Right lobe of liver (tissue), 4 donors: Measurements from ENCODE around the gene PIGA.

Experiments used
- POLR2A ChIP-seq: fragments of 450-650 bp; IDR thresholded peaks from one replicate; pipeline ENCODE4 v1.6.1; 2017; ENCODE audit warnings: antibody characterized with exemption, mild to moderate bottlenecking
- TF ChIP-seq, protein P1 (sequence below), 4 donors: fragments of 200-600 bp in 3 of 4; fragments of 450-650 bp in 1 of 4; IDR thresholded peaks; one replicate each; pipeline versions ENCODE4 v1.5.1 to v1.8.0; 2016 to 2022; ENCODE audit warnings: antibody characterized with exemption in 4 of 4, mild to moderate bottlenecking in 2 of 4
- donor health status: DM: no; HTN: no; CAD: no.
- donor health status: DM: no; HTN: no; CAD: no.
- donor health status: DM: no; HTN: yes; CAD: no.

DNA sequence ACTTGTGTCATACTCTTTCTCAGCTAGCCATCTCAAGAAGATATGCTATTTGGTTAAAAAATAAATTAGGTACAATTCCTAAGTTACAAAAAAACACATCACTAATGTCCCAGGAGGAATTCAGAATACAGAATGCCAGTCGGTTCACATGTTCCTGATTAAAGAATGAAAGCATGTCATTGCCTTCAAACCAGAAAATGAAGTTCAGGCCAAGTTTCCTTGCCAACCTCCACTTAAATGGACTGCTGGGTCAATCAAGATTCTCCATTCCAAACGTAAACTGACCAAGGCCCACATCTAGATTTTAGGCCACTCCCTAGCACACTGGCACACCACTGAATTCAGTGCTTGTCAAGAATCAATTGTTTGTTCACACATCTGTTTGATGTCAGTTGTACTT, 6.5 kb downstream of the PIGA start:
- TF ChIP-seq, protein P1, sequence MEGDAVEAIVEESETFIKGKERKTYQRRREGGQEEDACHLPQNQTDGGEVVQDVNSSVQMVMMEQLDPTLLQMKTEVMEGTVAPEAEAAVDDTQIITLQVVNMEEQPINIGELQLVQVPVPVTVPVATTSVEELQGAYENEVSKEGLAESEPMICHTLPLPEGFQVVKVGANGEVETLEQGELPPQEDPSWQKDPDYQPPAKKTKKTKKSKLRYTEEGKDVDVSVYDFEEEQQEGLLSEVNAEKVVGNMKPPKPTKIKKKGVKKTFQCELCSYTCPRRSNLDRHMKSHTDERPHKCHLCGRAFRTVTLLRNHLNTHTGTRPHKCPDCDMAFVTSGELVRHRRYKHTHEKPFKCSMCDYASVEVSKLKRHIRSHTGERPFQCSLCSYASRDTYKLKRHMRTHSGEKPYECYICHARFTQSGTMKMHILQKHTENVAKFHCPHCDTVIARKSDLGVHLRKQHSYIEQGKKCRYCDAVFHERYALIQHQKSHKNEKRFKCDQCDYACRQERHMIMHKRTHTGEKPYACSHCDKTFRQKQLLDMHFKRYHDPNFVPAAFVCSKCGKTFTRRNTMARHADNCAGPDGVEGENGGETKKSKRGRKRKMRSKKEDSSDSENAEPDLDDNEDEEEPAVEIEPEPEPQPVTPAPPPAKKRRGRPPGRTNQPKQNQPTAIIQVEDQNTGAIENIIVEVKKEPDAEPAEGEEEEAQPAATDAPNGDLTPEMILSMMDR (IDR thresholded peaks at IDR 0.05) = no peak
- no peak for TF ChIP-seq POLR2A
